ENCODE data around the gene EIF2A. TPM values are rescaled to one million over a fixed set of nuclear protein-coding genes. Genes with fewer than 3 reads are reported as not detected.
A peak's percentile ranks its signal among the peaks of the same experiment; 100 is the strongest.

EIF2A gene
- total RNA-seq, 3 donors from 2014 or later (not counting 1 experiment from before 2014, with no cell fraction given), result 102 to 124 (median 108) TPM

DNA sequence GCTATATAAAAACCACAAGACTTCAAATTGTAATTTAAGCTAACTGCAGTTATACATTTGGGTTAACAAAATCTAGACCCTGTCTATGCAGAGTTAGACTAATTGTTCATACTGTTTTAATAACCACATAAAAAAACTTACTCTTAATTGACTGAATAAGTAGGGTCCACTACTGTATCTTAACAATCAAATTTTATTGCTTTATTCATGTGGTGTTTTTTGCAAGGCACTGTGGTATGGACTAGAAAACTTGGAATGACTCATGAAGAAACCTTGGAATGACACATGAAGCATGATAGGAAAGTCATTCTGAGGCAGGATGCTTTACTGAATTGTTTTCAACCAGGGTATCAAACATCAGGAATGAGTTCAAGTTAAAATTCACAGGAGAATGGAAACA lies 2.5 kb upstream of the EIF2A start:
- H3K4me1 Mint-ChIP-seq, result peaks cover 60 to 69% of the 10 kb centered on the region in 2 donors
- peaks cover 6% of the 10 kb centered on the region for H3K4me1 ChIP-seq (ENCODE audit: control insufficient read depth, insufficient read depth, low read length)
- H3K36me3 ChIP-seq (ENCODE audit: control insufficient read depth, insufficient read depth, low read length), result peaks cover 19% of the 10 kb centered on the region
- H3K4me3 Mint-ChIP-seq, result peak overlapping the region; percentile 96
- H3K4me3 ChIP-seq (ENCODE audit: low read length), result no peak overlapping the region
- no peaks in the 10 kb centered on the region for H3K9me3 Mint-ChIP-seq
- intact Hi-C loops (cut with micrococcal nuclease), result no loop called here
- no peaks in the 10 kb centered on the region for H3K9me3 ChIP-seq (ENCODE audit: control insufficient read depth, insufficient read depth, low read length)
- ATAC-seq (no peak), DNase-seq (no peak)
- no peaks in the 10 kb centered on the region for H3K27me3 Mint-ChIP-seq (ENCODE audit: low read depth in 2 of 2)
- H3K27ac Mint-ChIP-seq, result peak overlapping the region; percentile 97
- H3K36me3 Mint-ChIP-seq, result no peaks in the 10 kb centered on the region
- TF ChIP-seq, protein P1, sequence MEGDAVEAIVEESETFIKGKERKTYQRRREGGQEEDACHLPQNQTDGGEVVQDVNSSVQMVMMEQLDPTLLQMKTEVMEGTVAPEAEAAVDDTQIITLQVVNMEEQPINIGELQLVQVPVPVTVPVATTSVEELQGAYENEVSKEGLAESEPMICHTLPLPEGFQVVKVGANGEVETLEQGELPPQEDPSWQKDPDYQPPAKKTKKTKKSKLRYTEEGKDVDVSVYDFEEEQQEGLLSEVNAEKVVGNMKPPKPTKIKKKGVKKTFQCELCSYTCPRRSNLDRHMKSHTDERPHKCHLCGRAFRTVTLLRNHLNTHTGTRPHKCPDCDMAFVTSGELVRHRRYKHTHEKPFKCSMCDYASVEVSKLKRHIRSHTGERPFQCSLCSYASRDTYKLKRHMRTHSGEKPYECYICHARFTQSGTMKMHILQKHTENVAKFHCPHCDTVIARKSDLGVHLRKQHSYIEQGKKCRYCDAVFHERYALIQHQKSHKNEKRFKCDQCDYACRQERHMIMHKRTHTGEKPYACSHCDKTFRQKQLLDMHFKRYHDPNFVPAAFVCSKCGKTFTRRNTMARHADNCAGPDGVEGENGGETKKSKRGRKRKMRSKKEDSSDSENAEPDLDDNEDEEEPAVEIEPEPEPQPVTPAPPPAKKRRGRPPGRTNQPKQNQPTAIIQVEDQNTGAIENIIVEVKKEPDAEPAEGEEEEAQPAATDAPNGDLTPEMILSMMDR (IDR thresholded peaks at IDR 0.05), result no peak
- no peaks in the 10 kb centered on the region for H3K27me3 ChIP-seq (ENCODE audit: control insufficient read depth, insufficient read depth, low read length)
- H3K27ac ChIP-seq (ENCODE audit: low read length), result no peak overlapping the region

DNA sequence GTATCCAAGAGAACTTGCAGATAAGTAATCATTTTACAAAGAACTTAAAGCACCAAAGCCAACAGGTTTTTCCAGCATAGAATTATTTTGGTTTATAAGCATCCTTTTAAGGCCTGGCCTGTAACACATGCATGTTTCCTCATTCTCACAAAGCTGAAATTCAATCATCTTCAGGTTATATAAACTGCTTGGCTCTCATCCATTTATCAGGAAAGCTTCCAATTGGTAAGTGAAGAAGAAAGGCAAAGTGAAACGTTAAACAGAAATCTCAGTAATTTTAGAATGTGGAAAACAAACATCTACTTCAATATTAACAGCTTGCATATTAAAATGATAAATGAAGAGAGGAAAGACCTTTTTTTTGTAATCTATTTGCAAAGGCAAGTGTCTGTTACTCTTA lies 1.9 kb upstream of the EIF2A start:
- H3K4me3 Mint-ChIP-seq, result peak overlapping the region; percentile 96
- H3K36me3 ChIP-seq (ENCODE audit: control insufficient read depth, insufficient read depth, low read length), result peaks cover 20% of the 10 kb centered on the region
- H3K4me3 ChIP-seq (ENCODE audit: low read length), result no peak overlapping the region
- TF ChIP-seq, protein P1 (IDR thresholded peaks at IDR 0.05), result no peak
- H3K4me1 Mint-ChIP-seq, result peaks cover 60 to 69% of the 10 kb centered on the region in 2 donors
- no CpG with 5 or more reads among the region's 1 CpG for whole genome bisulfite sequencing (ENCODE audit: insufficient coverage)
- H3K27ac Mint-ChIP-seq, result peak overlapping the region; percentile 97
- intact Hi-C loops (cut with micrococcal nuclease), result no loop called here
- no peaks in the 10 kb centered on the region for H3K27me3 ChIP-seq (ENCODE audit: control insufficient read depth, insufficient read depth, low read length)
- H3K36me3 Mint-ChIP-seq, result no peaks in the 10 kb centered on the region
- peaks cover 6% of the 10 kb centered on the region for H3K4me1 ChIP-seq (ENCODE audit: control insufficient read depth, insufficient read depth, low read length)
- no peaks in the 10 kb centered on the region for H3K9me3 ChIP-seq (ENCODE audit: control insufficient read depth, insufficient read depth, low read length)
- no peaks in the 10 kb centered on the region for H3K9me3 Mint-ChIP-seq
- DNase-seq (no peak), ATAC-seq (no peak)
- no peaks in the 10 kb centered on the region for H3K27me3 Mint-ChIP-seq (ENCODE audit: low read depth in 2 of 2)
- H3K27ac ChIP-seq (ENCODE audit: low read length), result no peak overlapping the region

DNA sequence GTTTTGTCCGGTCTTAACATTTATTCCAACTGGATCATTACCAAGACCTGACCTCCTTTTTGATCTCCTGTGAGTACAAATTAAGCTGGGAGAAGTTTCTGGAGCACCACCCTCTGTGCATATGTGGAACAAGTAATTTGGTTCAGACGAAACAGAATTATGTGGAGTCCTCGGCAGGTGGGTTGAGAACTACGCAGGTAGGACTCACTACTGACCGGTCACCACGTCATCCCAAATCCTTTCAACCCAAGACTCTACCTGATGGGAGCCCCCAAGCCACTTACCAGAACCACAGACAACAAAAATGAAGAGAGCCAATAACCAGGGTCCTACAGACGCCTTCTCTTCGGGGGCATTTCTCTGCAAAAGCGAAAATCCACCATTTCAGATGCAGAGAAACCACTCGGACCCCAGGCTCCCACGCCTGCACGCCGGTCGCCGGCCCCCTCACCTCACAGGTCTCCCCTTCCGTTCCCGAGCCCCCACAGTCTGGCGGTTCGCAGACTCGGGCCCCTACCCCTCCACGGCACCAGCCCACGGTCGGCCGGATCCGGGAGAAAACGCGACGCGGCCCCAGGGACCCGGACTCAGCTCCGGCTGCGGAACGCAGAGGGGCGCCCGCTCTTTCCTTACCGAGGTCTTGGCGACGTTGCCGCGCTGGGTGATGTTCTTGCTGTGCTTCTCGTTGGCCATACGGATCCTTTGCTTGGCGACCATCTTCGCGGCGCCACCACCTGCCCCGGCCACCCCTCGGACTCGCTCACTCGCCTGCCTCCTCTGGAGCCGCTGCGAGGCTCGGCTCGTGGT lies 965 bp upstream of the EIF2A start:
- Mint-ChIP-seq H3K27me3 (ENCODE audit: low read depth in 2 of 2) (no peaks in the 10 kb centered on the region), H3K9me3 (no peaks in the 10 kb centered on the region), H3K4me3 (peak overlapping the region; percentile 96), H3K36me3 (no peaks in the 10 kb centered on the region), H3K27ac (peak overlapping the region; percentile 97), H3K4me1 (peaks cover 60 to 69% of the 10 kb centered on the region in 2 donors)
- TF ChIP-seq, protein P1 (IDR thresholded peaks at IDR 0.05), result no peak
- Histone ChIP-seq H3K27ac (ENCODE audit: low read length) (peak overlapping the region; percentile 87), H3K4me3 (ENCODE audit: low read length) (peak overlapping the region; percentile 61), H3K27me3 (ENCODE audit: control insufficient read depth, insufficient read depth, low read length) (no peaks in the 10 kb centered on the region), H3K9me3 (ENCODE audit: control insufficient read depth, insufficient read depth, low read length) (no peaks in the 10 kb centered on the region), H3K4me1 (ENCODE audit: control insufficient read depth, insufficient read depth, low read length) (peaks cover 6% of the 10 kb centered on the region), H3K36me3 (ENCODE audit: control insufficient read depth, insufficient read depth, low read length) (peaks cover 24% of the 10 kb centered on the region)
- DNase-seq (peak in 1 of 2 donors; percentile 67), ATAC-seq (peak in 1 of 3 donors; percentile 4)
- intact Hi-C loops (cut with micrococcal nuclease), result loop anchor here (1.0 kb wide), 4 partner anchors 58 to 217 kb away; partner anchors contain the start of genes ERICH6, SELENOT and TSC22D2
- under 1% methylated on average over 54 of the region's 54 CpGs for WGBS (ENCODE audit: insufficient coverage)
